BJ (cell line): ENCODE results near the gene SVOPL. TPM values are rescaled to one million over a fixed set of nuclear protein-coding genes. Genes with fewer than 3 reads are reported as not detected.

Source experiments
- CTCF ChIA-PET: fragments of 350-600 bp; formaldehyde crosslinking; extraction: SDS; loops from one replicate; lab custom pipeline; 2021; ENCODE audit warnings: antibody characterized with exemption, inconsistent platforms; lab: Yijun Ruan, JAX
- POLR2A ChIA-PET: fragments of 300-600 bp; sonication (Branson Sonifier 250); formaldehyde crosslinking; extraction: SDS; loops from one replicate; lab custom pipeline; 2021; ENCODE audit warnings: antibody characterized with exemption; lab: Charles Lee
- DNase-seq: peaks from one replicate; pipeline ENCODE4 v3.0.0-alpha.2; 2011; ENCODE audit warnings: low read depth
- H3K27me3 ChIP-seq: 2 replicates; pipeline ENCODE4 v1.6.0; 2011; ENCODE audit warnings: low read length; ENCODE audit not compliant: control insufficient read depth, insufficient read depth
- H3K36me3 ChIP-seq: 2 replicates; pipeline ENCODE4 v1.5.1; 2011; ENCODE audit warnings: low read length; ENCODE audit not compliant: control insufficient read depth, insufficient read depth
- H3K4me3 ChIP-seq: 2 replicates; pipeline ENCODE4 v1.5.1; 2011; ENCODE audit warnings: low read depth, mild to moderate bottlenecking, control low read depth, low read length
- CTCF ChIP-seq: IDR thresholded peaks from 2 replicates; pipeline ENCODE4 v1.5.1; 2011; ENCODE audit warnings: low read depth, mild to moderate bottlenecking, control low read depth, inconsistent platforms, low read length, moderate library complexity; ENCODE audit not compliant: insufficient read depth
- polyA plus RNA-seq: library from polyadenylated mRNA; depleted of rRNA; stranded (reverse); fragments of >200 nt; gene quantifications from 2 replicates; pipeline ENCODE4 v1.2.3, GENCODE V29; 2011

The SVOPL gene
- polyA plus RNA-seq, 1 experiment, result not detected

- POLR2A ChIA-PET, result no interaction called here
- no peak for DNase-seq
Observed at GRCh38 chr7:138579136-138579535, 122.0 kb downstream of the SVOPL start.

GRCh38 chr7:138575897-138576428, 125.2 kb downstream of the SVOPL start:
- CTCF ChIA-PET, result no interaction called here
- POLR2A ChIA-PET, result no interaction called here
- Histone ChIP-seq H3K4me3 (no peak overlapping the region), H3K27me3 (no peaks in the 10 kb centered on the region), H3K36me3 (no peaks in the 10 kb centered on the region)
- no peak for TF ChIP-seq CTCF
- no peak for DNase-seq

More at GRCh38 chr7:138579136-138579535, 122.0 kb downstream of the SVOPL start:
- H3K4me3 ChIP-seq, result no peak overlapping the region
- CTCF ChIA-PET, result no interaction called here
- H3K36me3 ChIP-seq, result no peaks in the 10 kb centered on the region
- TF ChIP-seq CTCF, result no peak
- H3K27me3 ChIP-seq, result no peaks in the 10 kb centered on the region

- ChIA-PET POLR2A (no interaction called here), CTCF (no interaction called here)
- no peak for DNase-seq
- no peak overlapping the region for H3K4me3 ChIP-seq
- H3K27me3 ChIP-seq, result no peaks in the 10 kb centered on the region
- no peaks in the 10 kb centered on the region for H3K36me3 ChIP-seq
- TF ChIP-seq CTCF, result no peak
Observed at GRCh38 chr7:138573741-138574140, 127.4 kb downstream of the SVOPL start.

GRCh38 chr7:138570715-138571114, 130.4 kb downstream of the SVOPL start:
- no peak for DNase-seq
- TF ChIP-seq CTCF, result no peak
- POLR2A ChIA-PET, result no interaction called here
- Histone ChIP-seq H3K4me3 (no peak overlapping the region), H3K36me3 (no peaks in the 10 kb centered on the region), H3K27me3 (no peaks in the 10 kb centered on the region)
- CTCF ChIA-PET, result no interaction called here

- TF ChIP-seq CTCF, result no peak
- POLR2A ChIA-PET, result no interaction called here
Observed at GRCh38 chr7:138569418-138569817, 131.7 kb downstream of the SVOPL start.

More at GRCh38 chr7:138569418-138569817, 131.7 kb downstream of the SVOPL start:
- Histone ChIP-seq H3K4me3 (no peak overlapping the region), H3K27me3 (no peaks in the 10 kb centered on the region), H3K36me3 (peaks cover 1% of the 10 kb centered on the region; the same call in 1 of the 2 replicates)
- CTCF ChIA-PET, result no interaction called here
- DNase-seq, result no peak
